Vagina (tissue), 2 donors: ENCODE measurements around the gene FAM210A.

Experiments used
- CTCF ChIP-seq, 3 experiments: fragments of 450-650 bp in 2 of 3; fragments of 200-600 bp in 1 of 3; sonication (generic) in 1 of 3; IDR thresholded peaks; one replicate each; pipeline ENCODE4 v1.5.1; 2017 to 2019; ENCODE audit warnings: antibody characterized with exemption in 3 of 3, mild to moderate bottlenecking in 2 of 3, moderate library complexity in 2 of 3
- POLR2AphosphoS5 ChIP-seq, 2 donors: sonication (generic); formaldehyde crosslinking; IDR thresholded peaks; one replicate each; pipeline ENCODE4 v1.9.0; 2017; ENCODE audit warnings: antibody characterized with exemption in 2 of 2, mild to moderate bottlenecking in 2 of 2, low read depth in 1 of 2; ENCODE audit not compliant: insufficient read depth in 1 of 2

DNA sequence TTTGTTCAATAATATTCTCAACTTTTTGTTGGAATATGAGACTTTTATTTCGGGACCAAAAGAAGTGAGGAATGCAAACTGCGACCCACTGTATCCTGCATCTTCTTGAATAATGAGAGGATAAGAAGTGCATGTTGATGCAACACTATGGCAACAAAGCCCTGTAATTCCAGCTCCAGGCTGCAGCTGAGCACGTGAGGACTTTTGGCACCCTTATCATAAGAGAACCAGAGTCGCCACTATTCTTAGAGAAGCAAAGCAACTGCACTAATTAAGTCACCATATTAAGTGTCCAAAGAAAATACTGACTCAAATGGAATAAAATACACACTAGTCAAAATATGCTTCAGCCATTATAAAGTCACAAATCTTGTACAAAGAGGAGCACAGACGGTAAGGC lies 65.8 kb downstream of the FAM210A start:
- TF ChIP-seq CTCF (IDR thresholded peaks at IDR 0.05), result no peak
- no peak for TF ChIP-seq POLR2AphosphoS5 (IDR thresholded peaks at IDR 0.05; ENCODE audit: insufficient read depth in 1 of 2, low read depth in 1 of 2)
